HepG2 (cell line): ENCODE results near the gene SEC24A. TPM values are rescaled to one million over a fixed set of nuclear protein-coding genes. Genes with fewer than 3 reads are reported as not detected.
A peak's percentile ranks its signal among the peaks of the same experiment; 100 is the strongest.

Source experiments
- FOXP4 ChIP-seq: sonication (generic); formaldehyde crosslinking; IDR thresholded peaks from 2 replicates; pipeline ENCODE4 v1.4.0; 2020; ENCODE audit warnings: missing genetic modification reagents
- HNRNPK ChIP-seq: fragments of 200-400 bp; formaldehyde crosslinking; IDR thresholded peaks from 2 replicates; pipeline ENCODE4 v1.6.1; 2018; ENCODE audit warnings: low read length, low read depth, moderate library complexity, mild to moderate bottlenecking; ENCODE audit not compliant: poor library complexity, severe bottlenecking
- HOXA5 ChIP-seq: sonication (generic); formaldehyde crosslinking; IDR thresholded peaks from 2 replicates; pipeline ENCODE4 v1.4.0; 2020; ENCODE audit warnings: missing genetic modification reagents
- IKZF1 ChIP-seq: fragments of 450-650 bp; IDR thresholded peaks from 2 replicates; pipeline ENCODE4 v1.7.1; 2016
- KLF6 ChIP-seq: IDR thresholded peaks from 2 replicates; pipeline ENCODE4 v1.8.0; 2016; ENCODE audit warnings: missing biosample characterization, missing genetic modification reagents
- NR2C2 ChIP-seq: sonication (generic); formaldehyde crosslinking; IDR thresholded peaks from 2 replicates; pipeline ENCODE4 v1.4.0; 2020; ENCODE audit warnings: missing genetic modification reagents, mild to moderate bottlenecking, moderate library complexity, borderline replicate concordance
- PHF5A ChIP-seq: IDR thresholded peaks from one replicate; pipeline ENCODE4 v1.6.1; 2018; ENCODE audit warnings: low read depth, missing genetic modification reagents; ENCODE audit not compliant: unreplicated experiment
- SAFB2 ChIP-seq: sonication (generic); formaldehyde crosslinking; IDR thresholded peaks from 2 replicates; pipeline ENCODE4 v1.5.1; 2020; ENCODE audit warnings: missing genetic modification reagents, low read depth, mild to moderate bottlenecking, borderline replicate concordance
- THAP8 ChIP-seq: sonication (generic); formaldehyde crosslinking; IDR thresholded peaks from 2 replicates; pipeline ENCODE4 v1.5.1; 2020; ENCODE audit warnings: missing genetic modification reagents, mild to moderate bottlenecking, borderline replicate concordance
- ZBTB26 ChIP-seq: IDR thresholded peaks from 2 replicates; pipeline ENCODE4 v1.6.1; 2016; ENCODE audit warnings: missing compliant biosample characterization, missing genetic modification reagents, borderline replicate concordance
- ZFP36L2 ChIP-seq: sonication (generic); formaldehyde crosslinking; IDR thresholded peaks from 2 replicates; pipeline ENCODE4 v1.4.0; 2020; ENCODE audit warnings: missing genetic modification reagents
- ZNF333 ChIP-seq: sonication (generic); formaldehyde crosslinking; IDR thresholded peaks from 2 replicates; pipeline ENCODE4 v1.4.0; 2020; ENCODE audit warnings: mild to moderate bottlenecking, missing genetic modification reagents, borderline replicate concordance
- ZNF382 ChIP-seq: sonication (generic); formaldehyde crosslinking; IDR thresholded peaks from 2 replicates; pipeline ENCODE4 v1.5.0; 2020; ENCODE audit warnings: missing genetic modification reagents, mild to moderate bottlenecking, borderline replicate concordance
- ZNF589 ChIP-seq: sonication (generic); formaldehyde crosslinking; conservative IDR thresholded peaks from 2 replicates; pipeline ENCODE4 v1.8.0; 2022; ENCODE audit warnings: mild to moderate bottlenecking, moderate library complexity, missing genetic modification reagents
- ZNF782 ChIP-seq: sonication (generic); formaldehyde crosslinking; IDR thresholded peaks from 2 replicates; pipeline ENCODE4 v1.4.0; 2020; ENCODE audit warnings: missing genetic modification reagents, mild to moderate bottlenecking, borderline replicate concordance
- polyA plus RNA-seq, 8 experiments: library from polyadenylated mRNA; depleted of rRNA in 3 of 8; stranded (reverse) in 7 of 8; unstranded in 1 of 8; fragments of >200 nt; fragmentation: Illumina TruSeq in 4 of 8; extraction: Trizol in 4 of 8; gene quantifications; 2 replicates each; pipeline versions ENCODE4 v1.2.1 to v1.2.3, GENCODE V29; 2011 to 2016; ENCODE audit warnings: low read depth in 4 of 8, missing spikeins in 1 of 8, mixed read lengths in 1 of 8; ENCODE audit not compliant: insufficient read depth in 1 of 8
- total RNA-seq, 5 experiments: library from RNA; depleted of rRNA; stranded (reverse); fragments of >200 nt; fragmentation: Illumina TruSeq; extraction: Trizol; gene quantifications; 2 replicates each; pipeline ENCODE4 v1.2.3, GENCODE V29; 2016; ENCODE audit warnings: low read depth in 1 of 5
- TF ChIP-seq, protein P1 (sequence below): sonication (generic); formaldehyde crosslinking; IDR thresholded peaks from 2 replicates; pipeline ENCODE4 v1.5.0; 2020; ENCODE audit warnings: mild to moderate bottlenecking, missing genetic modification reagents, borderline replicate concordance
- TF ChIP-seq, protein P2 (sequence below): sonication (generic); formaldehyde crosslinking; IDR thresholded peaks from 2 replicates; pipeline ENCODE4 v1.8.1; 2023; ENCODE audit warnings: mild to moderate bottlenecking, missing genetic modification reagents
- TF ChIP-seq, protein P3 (sequence below): sonication (generic); formaldehyde crosslinking; IDR thresholded peaks from 2 replicates; pipeline ENCODE4 v1.5.0; 2020; ENCODE audit warnings: mild to moderate bottlenecking, missing genetic modification reagents

The SEC24A gene
- total and polyA plus RNA-seq, 2 of the 13 experiments (the other 11 are each of a cell fraction or from before 2014, with no cell fraction given) = 30.5 to 56.8 TPM

- TF ChIP-seq, protein P1, sequence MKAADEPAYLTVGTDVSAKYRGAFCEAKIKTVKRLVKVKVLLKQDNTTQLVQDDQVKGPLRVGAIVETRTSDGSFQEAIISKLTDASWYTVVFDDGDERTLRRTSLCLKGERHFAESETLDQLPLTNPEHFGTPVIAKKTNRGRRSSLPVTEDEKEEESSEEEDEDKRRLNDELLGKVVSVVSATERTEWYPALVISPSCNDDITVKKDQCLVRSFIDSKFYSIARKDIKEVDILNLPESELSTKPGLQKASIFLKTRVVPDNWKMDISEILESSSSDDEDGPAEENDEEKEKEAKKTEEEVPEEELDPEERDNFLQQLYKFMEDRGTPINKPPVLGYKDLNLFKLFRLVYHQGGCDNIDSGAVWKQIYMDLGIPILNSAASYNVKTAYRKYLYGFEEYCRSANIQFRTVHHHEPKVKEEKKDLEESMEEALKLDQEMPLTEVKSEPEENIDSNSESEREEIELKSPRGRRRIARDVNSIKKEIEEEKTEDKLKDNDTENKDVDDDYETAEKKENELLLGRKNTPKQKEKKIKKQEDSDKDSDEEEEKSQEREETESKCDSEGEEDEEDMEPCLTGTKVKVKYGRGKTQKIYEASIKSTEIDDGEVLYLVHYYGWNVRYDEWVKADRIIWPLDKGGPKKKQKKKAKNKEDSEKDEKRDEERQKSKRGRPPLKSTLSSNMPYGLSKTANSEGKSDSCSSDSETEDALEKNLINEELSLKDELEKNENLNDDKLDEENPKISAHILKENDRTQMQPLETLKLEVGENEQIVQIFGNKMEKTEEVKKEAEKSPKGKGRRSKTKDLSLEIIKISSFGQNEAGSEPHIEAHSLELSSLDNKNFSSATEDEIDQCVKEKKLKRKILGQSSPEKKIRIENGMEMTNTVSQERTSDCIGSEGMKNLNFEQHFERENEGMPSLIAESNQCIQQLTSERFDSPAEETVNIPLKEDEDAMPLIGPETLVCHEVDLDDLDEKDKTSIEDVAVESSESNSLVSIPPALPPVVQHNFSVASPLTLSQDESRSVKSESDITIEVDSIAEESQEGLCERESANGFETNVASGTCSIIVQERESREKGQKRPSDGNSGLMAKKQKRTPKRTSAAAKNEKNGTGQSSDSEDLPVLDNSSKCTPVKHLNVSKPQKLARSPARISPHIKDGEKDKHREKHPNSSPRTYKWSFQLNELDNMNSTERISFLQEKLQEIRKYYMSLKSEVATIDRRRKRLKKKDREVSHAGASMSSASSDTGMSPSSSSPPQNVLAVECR (CRISPR knock-in tag) = peak; percentile 45; the same call in 1 of the 2 replicates
- TF ChIP-seq IKZF1 = no peak
- TF ChIP-seq ZFP36L2 (CRISPR knock-in tag) = no peak
- no peak for TF ChIP-seq ZNF589 (CRISPR knock-in tag)
- TF ChIP-seq ZNF782 (CRISPR knock-in tag) = no peak
- peak; percentile 98 for TF ChIP-seq HOXA5
- TF ChIP-seq, protein P2, sequence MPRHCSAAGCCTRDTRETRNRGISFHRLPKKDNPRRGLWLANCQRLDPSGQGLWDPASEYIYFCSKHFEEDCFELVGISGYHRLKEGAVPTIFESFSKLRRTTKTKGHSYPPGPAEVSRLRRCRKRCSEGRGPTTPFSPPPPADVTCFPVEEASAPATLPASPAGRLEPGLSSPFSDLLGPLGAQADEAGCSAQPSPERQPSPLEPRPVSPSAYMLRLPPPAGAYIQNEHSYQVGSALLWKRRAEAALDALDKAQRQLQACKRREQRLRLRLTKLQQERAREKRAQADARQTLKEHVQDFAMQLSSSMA = no peak
- no peak for TF ChIP-seq HNRNPK
- TF ChIP-seq ZBTB26 (CRISPR knock-in tag) = no peak
- TF ChIP-seq NR2C2 = 0 out of 2 replicates have a peak, but pooled peaks have one; percentile 45
- no peak for TF ChIP-seq ZNF382 (CRISPR knock-in tag)
- no peak for TF ChIP-seq KLF6 (CRISPR knock-in tag)
- TF ChIP-seq, protein P3, sequence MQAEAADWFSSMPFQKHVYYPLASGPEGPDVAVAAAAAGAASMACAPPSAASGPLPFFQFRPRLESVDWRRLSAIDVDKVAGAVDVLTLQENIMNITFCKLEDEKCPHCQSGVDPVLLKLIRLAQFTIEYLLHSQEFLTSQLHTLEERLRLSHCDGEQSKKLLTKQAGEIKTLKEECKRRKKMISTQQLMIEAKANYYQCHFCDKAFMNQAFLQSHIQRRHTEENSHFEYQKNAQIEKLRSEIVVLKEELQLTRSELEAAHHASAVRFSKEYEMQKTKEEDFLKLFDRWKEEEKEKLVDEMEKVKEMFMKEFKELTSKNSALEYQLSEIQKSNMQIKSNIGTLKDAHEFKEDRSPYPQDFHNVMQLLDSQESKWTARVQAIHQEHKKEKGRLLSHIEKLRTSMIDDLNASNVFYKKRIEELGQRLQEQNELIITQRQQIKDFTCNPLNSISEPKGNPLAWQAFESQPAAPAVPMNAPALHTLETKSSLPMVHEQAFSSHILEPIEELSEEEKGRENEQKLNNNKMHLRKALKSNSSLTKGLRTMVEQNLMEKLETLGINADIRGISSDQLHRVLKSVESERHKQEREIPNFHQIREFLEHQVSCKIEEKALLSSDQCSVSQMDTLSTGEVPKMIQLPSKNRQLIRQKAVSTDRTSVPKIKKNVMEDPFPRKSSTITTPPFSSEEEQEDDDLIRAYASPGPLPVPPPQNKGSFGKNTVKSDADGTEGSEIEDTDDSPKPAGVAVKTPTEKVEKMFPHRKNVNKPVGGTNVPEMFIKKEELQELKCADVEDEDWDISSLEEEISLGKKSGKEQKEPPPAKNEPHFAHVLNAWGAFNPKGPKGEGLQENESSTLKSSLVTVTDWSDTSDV = no peak
- no peak for TF ChIP-seq SAFB2 (CRISPR knock-in tag)
- no peak for TF ChIP-seq ZNF333 (CRISPR knock-in tag)
- no peak for TF ChIP-seq THAP8 (CRISPR knock-in tag)
- TF ChIP-seq PHF5A (CRISPR knock-in tag) = peak; percentile 43
- TF ChIP-seq FOXP4 (CRISPR knock-in tag) = peak; percentile 81
These were observed 9.8 kb upstream of the SEC24A start (continued) for GRCh38 chr5:134638760-134639201.
